ENCODE measurements around the gene PDE3B.

DNA sequence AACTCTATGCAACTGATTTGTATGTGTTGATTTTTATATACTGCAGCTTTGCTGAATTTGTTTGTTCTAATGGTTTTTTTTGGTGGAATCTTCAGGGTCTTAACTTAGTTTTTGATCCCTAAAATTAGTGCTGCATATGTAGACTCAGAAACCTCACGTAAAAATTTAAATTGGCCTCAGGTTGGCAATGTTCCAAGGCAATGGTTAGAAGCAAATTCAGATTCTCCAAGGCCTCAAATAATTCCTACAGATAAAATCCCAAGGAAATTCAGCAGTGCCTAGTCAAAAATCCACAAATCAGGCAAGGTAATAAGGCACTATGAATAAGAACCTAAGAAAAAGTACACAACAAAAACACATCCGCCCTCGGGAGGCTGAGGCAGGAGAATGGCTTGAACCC lies 9.5 kb downstream of the PDE3B start:
- TF ChIP-seq POLR2A (IDR thresholded peaks at IDR 0.05; ENCODE audit: low read depth) (no peak), EP300 (IDR thresholded peaks at IDR 0.05) (no peak)
- TF ChIP-seq, protein P1, sequence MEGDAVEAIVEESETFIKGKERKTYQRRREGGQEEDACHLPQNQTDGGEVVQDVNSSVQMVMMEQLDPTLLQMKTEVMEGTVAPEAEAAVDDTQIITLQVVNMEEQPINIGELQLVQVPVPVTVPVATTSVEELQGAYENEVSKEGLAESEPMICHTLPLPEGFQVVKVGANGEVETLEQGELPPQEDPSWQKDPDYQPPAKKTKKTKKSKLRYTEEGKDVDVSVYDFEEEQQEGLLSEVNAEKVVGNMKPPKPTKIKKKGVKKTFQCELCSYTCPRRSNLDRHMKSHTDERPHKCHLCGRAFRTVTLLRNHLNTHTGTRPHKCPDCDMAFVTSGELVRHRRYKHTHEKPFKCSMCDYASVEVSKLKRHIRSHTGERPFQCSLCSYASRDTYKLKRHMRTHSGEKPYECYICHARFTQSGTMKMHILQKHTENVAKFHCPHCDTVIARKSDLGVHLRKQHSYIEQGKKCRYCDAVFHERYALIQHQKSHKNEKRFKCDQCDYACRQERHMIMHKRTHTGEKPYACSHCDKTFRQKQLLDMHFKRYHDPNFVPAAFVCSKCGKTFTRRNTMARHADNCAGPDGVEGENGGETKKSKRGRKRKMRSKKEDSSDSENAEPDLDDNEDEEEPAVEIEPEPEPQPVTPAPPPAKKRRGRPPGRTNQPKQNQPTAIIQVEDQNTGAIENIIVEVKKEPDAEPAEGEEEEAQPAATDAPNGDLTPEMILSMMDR (IDR thresholded peaks at IDR 0.05): no peak
